GM10248 (cell line): ENCODE measurements around the gene NTRK1.
A peak's percentile ranks its signal among the peaks of the same experiment; 100 is the strongest.

Experiments used
- CTCF ChIA-PET: fragments of 300-600 bp; sonication (Branson Sonifier 250); formaldehyde crosslinking; extraction: SDS; loops from one replicate; lab custom pipeline; 2021; ENCODE audit warnings: antibody characterized with exemption; lab: Yijun Ruan, JAX
- POLR2A ChIA-PET: fragments of 350-650 bp; sonication (Branson Sonifier 250); formaldehyde crosslinking; extraction: SDS; loops from one replicate; lab custom pipeline; 2020; ENCODE audit warnings: antibody characterized with exemption; lab: Yijun Ruan, JAX
- DNase-seq: peaks from one replicate; pipeline ENCODE4 v3.0.0; 2012; ENCODE audit errors: extremely low spot score
- TF ChIP-seq, protein P1 (sequence below): IDR thresholded peaks from 2 replicates; pipeline ENCODE4 v1.5.1; 2012; ENCODE audit warnings: mild to moderate bottlenecking, low read depth; ENCODE audit errors: extremely low read depth, missing control alignments, control extremely low read depth

NTRK1 gene

DNA sequence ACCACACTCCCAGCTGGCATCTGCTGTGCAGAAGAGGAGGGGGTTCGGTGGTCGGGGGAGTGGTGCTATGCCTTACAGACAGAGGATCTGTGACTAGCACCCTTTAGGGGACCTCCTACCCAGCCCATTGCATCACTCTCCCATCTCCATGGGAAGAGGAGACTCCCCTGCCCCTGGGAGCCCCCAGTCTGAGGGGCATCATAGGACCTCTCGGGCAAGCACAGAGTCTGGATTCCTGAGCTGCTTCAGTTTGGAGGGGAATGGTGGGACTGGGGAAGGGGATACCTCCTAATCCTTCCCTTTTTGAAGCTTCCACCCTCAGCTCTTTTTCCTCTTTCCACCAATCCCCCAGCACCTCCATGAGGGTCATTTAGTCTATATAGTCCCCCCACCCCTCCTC, 3.1 kb upstream of the NTRK1 start:
- no peak for DNase-seq
- ChIA-PET CTCF (interaction anchor here (0.7 to 8.8 kb wide), 10 partner anchors 11 to 233 kb away, joined by 3 to 163 read pairs (median 8); partner anchors contain the start of genes ISG20L2 and METTL25B), POLR2A (no interaction called here)
- TF ChIP-seq, protein P1, sequence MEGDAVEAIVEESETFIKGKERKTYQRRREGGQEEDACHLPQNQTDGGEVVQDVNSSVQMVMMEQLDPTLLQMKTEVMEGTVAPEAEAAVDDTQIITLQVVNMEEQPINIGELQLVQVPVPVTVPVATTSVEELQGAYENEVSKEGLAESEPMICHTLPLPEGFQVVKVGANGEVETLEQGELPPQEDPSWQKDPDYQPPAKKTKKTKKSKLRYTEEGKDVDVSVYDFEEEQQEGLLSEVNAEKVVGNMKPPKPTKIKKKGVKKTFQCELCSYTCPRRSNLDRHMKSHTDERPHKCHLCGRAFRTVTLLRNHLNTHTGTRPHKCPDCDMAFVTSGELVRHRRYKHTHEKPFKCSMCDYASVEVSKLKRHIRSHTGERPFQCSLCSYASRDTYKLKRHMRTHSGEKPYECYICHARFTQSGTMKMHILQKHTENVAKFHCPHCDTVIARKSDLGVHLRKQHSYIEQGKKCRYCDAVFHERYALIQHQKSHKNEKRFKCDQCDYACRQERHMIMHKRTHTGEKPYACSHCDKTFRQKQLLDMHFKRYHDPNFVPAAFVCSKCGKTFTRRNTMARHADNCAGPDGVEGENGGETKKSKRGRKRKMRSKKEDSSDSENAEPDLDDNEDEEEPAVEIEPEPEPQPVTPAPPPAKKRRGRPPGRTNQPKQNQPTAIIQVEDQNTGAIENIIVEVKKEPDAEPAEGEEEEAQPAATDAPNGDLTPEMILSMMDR: no peak

DNA sequence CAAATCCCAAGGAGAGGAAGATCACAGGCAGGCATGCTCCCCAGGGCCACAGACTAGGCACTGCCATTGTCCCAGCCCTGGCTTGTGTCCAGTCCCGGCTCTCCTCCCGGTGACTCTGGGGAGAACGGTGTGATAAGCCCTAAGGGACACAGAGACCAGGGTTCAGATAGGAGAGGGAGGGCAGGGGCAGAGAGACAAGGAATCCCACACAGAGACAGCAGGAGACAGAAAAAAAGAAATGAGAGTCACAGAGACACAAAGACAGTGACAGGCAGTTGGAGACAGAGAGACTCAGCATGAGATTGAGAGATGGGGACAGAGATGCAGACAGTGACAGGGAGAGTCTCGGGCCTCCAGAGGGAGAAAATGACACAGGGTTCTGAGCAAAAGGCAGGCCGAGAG, 2.1 kb upstream of the NTRK1 start:
- ChIA-PET POLR2A (no interaction called here), CTCF (interaction anchor here (0.7 to 8.8 kb wide), 25 partner anchors 12 to 234 kb away, joined by 3 to 163 read pairs (median 9); partner anchors contain the start of genes CRABP2, ISG20L2, METTL25B and PEAR1)
- TF ChIP-seq, protein P1: no peak
- DNase-seq: no peak

DNA sequence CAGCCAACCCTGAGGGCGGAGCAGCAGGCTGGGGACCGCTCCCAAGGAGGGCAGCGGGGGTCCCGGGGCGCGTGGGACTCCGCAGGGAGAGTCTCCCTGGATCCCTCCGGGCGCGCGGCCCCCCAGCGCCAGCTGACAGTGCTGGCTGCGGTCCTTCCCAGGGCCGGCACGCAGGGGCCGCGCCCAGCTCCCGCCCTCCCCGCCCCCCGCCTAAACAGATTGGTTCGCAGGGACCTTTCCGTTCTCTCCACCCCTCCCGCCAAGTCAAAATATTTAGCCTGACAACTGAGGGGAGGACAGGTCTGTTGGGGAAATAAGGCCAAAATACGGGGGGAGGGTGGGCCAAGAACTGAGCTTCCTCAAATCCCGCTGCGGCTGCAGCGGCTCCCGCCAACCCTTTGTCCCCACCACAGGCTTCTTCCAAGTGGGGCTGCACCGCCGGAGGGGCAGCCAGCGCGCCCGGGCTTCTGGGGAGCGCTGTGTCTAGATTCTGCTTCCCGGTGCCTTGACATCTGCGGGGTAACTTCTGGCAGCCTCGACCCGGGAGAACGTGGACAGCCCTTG, 1.6 kb upstream of the NTRK1 start, which contains the start of gene INSRR:
Gene INSRR (minus strand): TSS at position 159 of the 564 bp plus-strand sequence. CDS start 496 bp downstream, outside the sequence.
- ChIA-PET POLR2A (interaction anchor here (1.1 kb wide), 1 partner anchor 133 kb away, joined by 3 read pairs; no protein-coding TSS in a partner anchor), CTCF (interaction anchor here (0.7 to 8.8 kb wide), 45 partner anchors 8 to 308 kb away, joined by 3 to 163 read pairs (median 8); partner anchors contain the start of genes CRABP2, ISG20L2, METTL25B and PEAR1)
- TF ChIP-seq, protein P1: no peak
- DNase-seq: no peak

DNA sequence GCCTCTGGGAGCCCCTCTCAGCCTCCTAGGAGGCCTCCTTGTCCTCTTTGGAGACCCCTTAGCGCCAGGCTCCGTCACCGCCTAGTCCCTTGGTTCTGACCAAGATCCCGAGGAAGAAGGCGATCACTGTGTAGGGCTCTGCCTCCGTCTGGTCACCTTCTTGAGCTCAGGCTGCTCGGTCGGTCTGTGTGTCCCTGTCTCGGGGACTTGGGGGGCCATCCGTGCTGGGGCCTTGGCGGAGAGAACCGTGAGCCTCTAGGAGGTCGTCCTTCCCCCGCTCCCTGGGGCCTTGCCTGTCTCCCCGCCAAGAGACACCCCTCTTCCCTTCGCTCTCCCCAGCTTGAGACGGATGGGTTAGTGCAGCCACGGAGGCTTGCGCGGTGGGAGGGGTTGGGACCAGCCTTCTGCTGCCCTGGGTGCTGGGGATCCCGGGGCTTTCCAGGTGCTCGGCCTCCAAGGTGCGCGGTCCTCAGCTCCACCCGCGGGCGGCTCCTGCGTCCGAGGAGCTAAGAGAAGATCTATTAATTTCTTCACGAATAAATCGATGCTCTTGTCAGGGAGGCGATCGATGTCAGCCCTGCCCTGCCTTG, 1.0 kb upstream of the NTRK1 start:
- ChIA-PET POLR2A (interaction anchor here (1.1 to 1.2 kb wide), 2 partner anchors 131 to 134 kb away, joined by 3 to 6 read pairs; partner anchors contain the start of genes ISG20L2 and METTL25B), CTCF (interaction anchor here (0.7 to 8.8 kb wide), 57 partner anchors 9 to 309 kb away, joined by 3 to 163 read pairs (median 6); partner anchors contain the start of genes CRABP2, ISG20L2, METTL25B and NES)
- DNase-seq: peak; percentile 48
- TF ChIP-seq, protein P1: no peak

DNA sequence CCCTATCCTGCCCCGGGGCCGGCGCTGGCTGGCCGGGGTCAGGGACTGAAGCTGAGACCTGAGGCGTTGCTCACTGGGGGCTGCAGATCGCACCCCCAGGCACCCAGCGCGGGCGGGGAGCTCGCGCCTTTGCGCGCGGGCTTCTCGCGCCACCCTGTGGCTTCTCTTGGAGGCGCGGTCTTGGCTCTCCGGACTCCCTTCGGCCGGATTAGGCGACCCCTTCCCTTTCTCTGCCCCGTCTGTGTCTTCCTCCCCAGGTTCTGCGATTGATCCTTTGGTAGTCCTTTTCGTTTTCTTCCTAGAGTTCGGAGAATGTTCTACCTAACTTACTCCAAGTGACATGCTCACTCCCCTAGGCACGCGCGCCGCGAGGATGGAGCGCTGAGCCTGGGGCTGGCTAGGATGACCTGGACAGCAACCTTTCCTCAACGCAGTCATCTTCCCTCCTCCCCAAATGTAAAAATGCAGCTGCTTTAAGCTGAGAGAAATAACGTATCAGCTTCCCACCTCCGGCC, 495 bp upstream of the NTRK1 start:
- peak; percentile 85 for DNase-seq
- ChIA-PET POLR2A (interaction anchor here (0.6 to 1.2 kb wide), 3 partner anchors 62 to 134 kb away, joined by 3 to 6 read pairs (median 3); partner anchors contain the start of genes ISG20L2 and METTL25B), CTCF (interaction anchor here (0.6 to 8.8 kb wide), 60 partner anchors 9 to 233 kb away, joined by 3 to 163 read pairs (median 6); partner anchors contain the start of genes CRABP2, ISG20L2, METTL25B and NES)
- TF ChIP-seq, protein P1: peak; percentile 77

GRCh38 chr1:156862584-156862983, 1.9 kb downstream of the NTRK1 start:
- CTCF ChIA-PET: interaction anchor here (0.8 to 8.8 kb wide), 10 partner anchors 16 to 235 kb away, joined by 3 to 163 read pairs (median 25); partner anchors contain the start of genes ISG20L2 and METTL25B
- POLR2A ChIA-PET: no interaction called here
- TF ChIP-seq, protein P1: no peak
- no peak for DNase-seq
